MCF 10A (cell line): ENCODE data around the gene SLC13A3. TPM values are rescaled to one million over a fixed set of nuclear protein-coding genes. Genes with fewer than 3 reads are reported as not detected.

Source experiments
- BruUV-seq: library from RNA; stranded (reverse); fragments of 400-500 nt; replicated peaks from 2 replicates; lab custom pipeline; 2021; lab: Mats Ljungman, UMichigan
- CTCF ChIA-PET: fragments of 300-600 bp; sonication (Branson Sonifier 250); formaldehyde crosslinking; extraction: SDS; loops from one replicate; lab custom pipeline; 2021; ENCODE audit warnings: antibody characterized with exemption, inconsistent platforms; lab: Yijun Ruan, JAX
- POLR2A ChIA-PET: fragments of 300-600, 350-650 bp; sonication (Branson Sonifier 250); formaldehyde crosslinking; extraction: SDS; loops from one replicate; lab custom pipeline; 2020; ENCODE audit warnings: antibody characterized with exemption, inconsistent platforms; lab: Yijun Ruan, JAX
- DNase-seq: peaks from one replicate; pipeline ENCODE4 v3.0.0-alpha.2; 2018; ENCODE audit not compliant: unreplicated experiment
- H3K27ac Mint-ChIP-seq: one replicate; pipeline ENCODE4 v1.8.0; 2022; ENCODE audit warnings: mild to moderate bottlenecking, low read depth, mixed read lengths; ENCODE audit not compliant: unreplicated experiment
- H3K27me3 Mint-ChIP-seq: one replicate; pipeline ENCODE4 v1.8.0; 2022; ENCODE audit warnings: mixed read lengths; ENCODE audit not compliant: insufficient read depth, unreplicated experiment
- H3K36me3 Mint-ChIP-seq: one replicate; pipeline ENCODE4 v1.8.0; 2022; ENCODE audit warnings: mild to moderate bottlenecking, moderate library complexity, mixed read lengths; ENCODE audit not compliant: insufficient read depth, unreplicated experiment
- H3K4me1 Mint-ChIP-seq: one replicate; pipeline ENCODE4 v1.8.0; 2022; ENCODE audit warnings: mixed read lengths; ENCODE audit not compliant: insufficient read depth, unreplicated experiment
- H3K4me3 Mint-ChIP-seq: one replicate; pipeline ENCODE4 v1.8.0; 2022; ENCODE audit warnings: mild to moderate bottlenecking, moderate library complexity, mixed read lengths; ENCODE audit not compliant: unreplicated experiment
- H3K9me3 Mint-ChIP-seq: one replicate; pipeline ENCODE4 v1.8.0; 2022; ENCODE audit warnings: mixed read lengths; ENCODE audit not compliant: unreplicated experiment
- CTCF ChIP-seq: fragments of 200-600 bp; IDR thresholded peaks from one replicate; pipeline ENCODE4 v1.8.0; 2022; ENCODE audit warnings: antibody characterized with exemption, mild to moderate bottlenecking; ENCODE audit not compliant: unreplicated experiment
- intact Hi-C: fragments of 100-400 bp; cut with micrococcal nuclease; formaldehyde crosslinking; loops from 2 replicates; pipeline ENCODE4 v1.14.1; 2022
- total RNA-seq: library from RNA; stranded (reverse); gene quantifications from 2 replicates; pipeline ENCODE4 v1.2.3, GENCODE V29; 2022

The SLC13A3 gene
- total RNA-seq, 1 experiment from 2014 or later = not detected

DNA sequence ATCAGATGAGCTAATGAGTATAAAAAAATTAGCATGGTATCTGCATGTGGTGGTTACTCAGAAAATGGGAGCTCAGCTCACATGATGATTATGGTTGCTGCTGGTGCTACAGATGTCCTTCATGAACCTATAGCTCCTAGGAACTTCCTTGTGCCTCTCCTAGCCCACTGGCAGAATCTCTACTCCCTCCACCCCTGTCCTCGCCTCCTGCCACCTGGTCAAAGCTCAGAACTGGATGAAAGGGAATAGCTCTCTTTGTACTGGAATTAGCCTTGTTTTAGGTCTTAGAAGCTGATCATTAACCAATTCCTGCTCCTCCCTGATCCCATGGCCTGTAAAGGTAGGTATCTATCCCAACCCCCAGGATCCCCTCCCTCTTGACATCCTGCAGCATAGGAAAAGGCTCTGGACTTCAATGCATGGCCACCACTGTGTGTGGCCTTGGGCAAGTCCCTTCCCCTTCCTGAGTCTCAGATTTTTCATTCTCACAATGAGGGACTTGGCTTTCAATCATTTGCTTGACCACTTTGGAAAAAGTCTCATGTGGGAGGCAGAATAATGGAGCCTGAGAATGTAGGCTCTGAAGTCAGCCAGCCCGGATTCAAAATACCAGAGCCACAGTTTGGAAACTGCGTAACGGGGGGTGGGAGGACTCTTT lies 43.9 kb downstream of the SLC13A3 start:
- DNase-seq = no peak
- no peaks in the 10 kb centered on the region for H3K27me3 Mint-ChIP-seq
- H3K4me1 Mint-ChIP-seq = no peaks in the 10 kb centered on the region
- no peak for TF ChIP-seq CTCF
- H3K27ac Mint-ChIP-seq = no peak overlapping the region
- no peaks in the 10 kb centered on the region for H3K9me3 Mint-ChIP-seq
- no TSS peak for BruUV-seq
- intact Hi-C loops = no loop called here
- CTCF ChIA-PET = interaction anchor here (0.9 kb wide), 1 partner anchor 86 kb away, joined by 3 read pairs; no protein-coding TSS in a partner anchor
- H3K4me3 Mint-ChIP-seq = no peak overlapping the region
- no peaks in the 10 kb centered on the region for H3K36me3 Mint-ChIP-seq
- POLR2A ChIA-PET = no interaction called here

- no peak for DNase-seq
- Mint-ChIP-seq H3K4me3 (no peak overlapping the region), H3K27me3 (no peaks in the 10 kb centered on the region), H3K9me3 (no peaks in the 10 kb centered on the region), H3K36me3 (no peaks in the 10 kb centered on the region), H3K4me1 (no peaks in the 10 kb centered on the region), H3K27ac (no peak overlapping the region)
- intact Hi-C loops = no loop called here
- POLR2A ChIA-PET = no interaction called here
- TF ChIP-seq CTCF = no peak
- no TSS peak for BruUV-seq
- CTCF ChIA-PET = interaction anchor here (0.9 kb wide), 1 partner anchor 86 kb away, joined by 3 read pairs; no protein-coding TSS in a partner anchor
These were observed 44.5 kb downstream of the SLC13A3 start for GRCh38 chr20:46606817-46607190.

GRCh38 chr20:46605978-46606816 lies 45.1 kb downstream of the SLC13A3 start:
- intact Hi-C loops = no loop called here
- H3K36me3 Mint-ChIP-seq = no peaks in the 10 kb centered on the region
- peaks cover 5% of the 10 kb centered on the region for H3K9me3 Mint-ChIP-seq
- BruUV-seq = no TSS peak
- DNase-seq = no peak
- POLR2A ChIA-PET = no interaction called here
- CTCF ChIA-PET = no interaction called here
- TF ChIP-seq CTCF = no peak
- H3K4me1 Mint-ChIP-seq = no peaks in the 10 kb centered on the region
- H3K27ac Mint-ChIP-seq = no peak overlapping the region
- no peak overlapping the region for H3K4me3 Mint-ChIP-seq
- H3K27me3 Mint-ChIP-seq = no peaks in the 10 kb centered on the region

GRCh38 chr20:46605181-46605580 lies 46.1 kb downstream of the SLC13A3 start:
- Mint-ChIP-seq H3K4me1 (no peaks in the 10 kb centered on the region), H3K27me3 (no peaks in the 10 kb centered on the region), H3K36me3 (no peaks in the 10 kb centered on the region), H3K9me3 (peaks cover 6% of the 10 kb centered on the region), H3K27ac (no peak overlapping the region), H3K4me3 (no peak overlapping the region)
- CTCF ChIA-PET = interaction anchor here (0.7 to 1.1 kb wide), 2 partner anchors 146 to 166 kb away, joined by 3 read pairs; no protein-coding TSS in a partner anchor
- POLR2A ChIA-PET = no interaction called here
- BruUV-seq = no TSS peak
- intact Hi-C loops = no loop called here
- no peak for TF ChIP-seq CTCF
- no peak for DNase-seq
